ENCODE results near the gene DCUN1D2.
"Not testable (repeated sequence)": the region's sequence is repeated elsewhere in the genome, so short reads cannot be mapped to it uniquely, and the experiment has no call there.

Gene DCUN1D2

DNA sequence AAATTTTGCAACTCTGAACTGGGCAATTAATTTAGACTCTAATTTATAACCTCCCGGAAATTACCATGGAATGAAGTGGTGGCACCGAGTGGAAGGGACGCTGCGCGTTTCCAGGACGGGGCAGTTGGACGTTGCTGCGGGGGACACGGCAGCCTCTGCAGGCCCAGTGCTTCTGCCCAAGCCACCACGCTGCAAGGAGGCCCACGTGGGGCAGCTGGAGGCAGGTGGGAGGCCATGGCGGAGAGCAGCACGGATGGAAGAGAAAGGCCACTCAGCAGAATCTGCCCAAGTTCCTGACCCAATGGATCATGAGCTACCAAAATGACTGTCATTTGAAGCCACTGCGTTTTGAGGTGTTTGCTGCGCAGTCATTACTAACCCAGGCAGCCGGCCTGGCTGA, 26.0 kb downstream of the DCUN1D2 start:
- DNase-seq (ENCODE audit: low spot score) = no peak

DNA sequence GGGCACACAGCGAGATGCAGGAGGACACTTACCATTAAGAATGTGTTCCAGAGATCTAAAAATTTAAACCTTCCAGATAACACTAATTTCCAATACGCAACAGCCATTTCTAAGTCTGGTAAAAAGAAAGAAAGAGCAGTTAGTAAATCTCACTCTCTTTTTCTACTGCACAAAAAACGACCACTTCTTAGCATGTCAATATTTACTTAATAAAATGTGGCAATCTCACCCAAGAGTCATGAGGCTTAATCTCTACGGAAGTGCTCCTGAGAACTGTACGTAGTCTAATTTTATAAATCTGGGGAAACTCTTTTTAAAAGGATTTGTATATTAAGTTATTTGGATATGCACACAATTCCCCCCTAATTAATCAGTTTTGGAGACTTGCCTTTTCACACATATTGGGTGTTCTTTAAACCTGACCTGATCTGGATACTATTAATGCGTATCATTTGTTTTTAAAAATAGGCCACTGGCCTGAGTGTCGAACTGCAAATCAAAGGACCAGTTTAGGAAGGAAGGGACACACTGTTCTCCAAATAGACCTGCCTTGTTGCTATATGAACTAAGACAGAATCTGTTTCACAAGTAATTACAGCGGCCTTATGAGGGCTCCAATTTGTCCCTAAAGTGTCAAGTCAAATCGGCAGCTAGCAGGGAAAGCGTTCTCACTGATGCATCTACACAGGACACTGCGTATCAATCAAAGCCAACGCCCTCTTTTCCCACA, 29.3 kb downstream of the DCUN1D2 start:
- no peak for DNase-seq (ENCODE audit: low spot score)

DNA sequence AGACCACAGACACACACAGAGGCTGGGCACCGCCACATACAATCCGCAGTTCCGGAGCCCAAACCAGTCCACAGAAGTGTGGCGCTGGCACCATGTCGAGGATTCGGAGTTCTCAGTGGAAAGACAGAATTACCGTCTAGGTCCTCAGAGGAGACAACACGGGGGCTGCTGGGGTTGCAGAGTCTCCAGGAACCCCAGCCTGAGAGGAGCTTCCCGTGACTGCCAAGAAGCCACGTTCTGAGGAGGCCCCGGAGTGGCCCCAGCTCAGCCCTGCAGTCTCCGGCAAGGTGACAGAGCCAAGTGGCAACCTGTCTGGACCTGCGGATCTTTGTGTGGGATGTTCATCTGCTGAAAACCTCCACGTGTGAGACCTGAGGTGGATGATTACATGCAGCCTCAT, 29.9 kb downstream of the DCUN1D2 start:
- no peak for DNase-seq (ENCODE audit: low spot score)

DNA sequence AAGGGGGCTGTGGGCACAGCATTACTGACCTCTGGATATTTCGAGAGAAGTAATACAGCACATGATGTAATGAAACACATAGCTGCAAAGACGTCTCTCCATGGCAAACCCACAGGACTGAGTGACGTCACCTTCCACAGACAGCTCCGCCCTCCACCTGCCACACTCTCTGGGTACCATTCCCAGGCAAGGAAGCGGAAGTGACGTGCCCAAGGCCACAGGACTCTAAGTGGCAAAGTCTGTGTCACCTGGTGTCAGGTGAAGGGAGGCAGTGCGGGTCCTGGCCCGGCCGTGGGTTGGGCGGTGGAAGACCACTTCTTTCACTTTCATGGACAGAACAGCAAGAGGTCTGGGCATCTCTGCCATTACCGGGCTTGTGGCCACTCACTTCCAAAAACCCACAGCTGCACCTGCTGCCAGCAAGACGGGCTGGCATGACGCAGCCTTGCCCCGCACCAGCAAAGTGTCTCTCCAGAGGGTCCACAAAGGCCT, 30.4 kb downstream of the DCUN1D2 start:
- DNase-seq (ENCODE audit: low spot score) = no peak

DNA sequence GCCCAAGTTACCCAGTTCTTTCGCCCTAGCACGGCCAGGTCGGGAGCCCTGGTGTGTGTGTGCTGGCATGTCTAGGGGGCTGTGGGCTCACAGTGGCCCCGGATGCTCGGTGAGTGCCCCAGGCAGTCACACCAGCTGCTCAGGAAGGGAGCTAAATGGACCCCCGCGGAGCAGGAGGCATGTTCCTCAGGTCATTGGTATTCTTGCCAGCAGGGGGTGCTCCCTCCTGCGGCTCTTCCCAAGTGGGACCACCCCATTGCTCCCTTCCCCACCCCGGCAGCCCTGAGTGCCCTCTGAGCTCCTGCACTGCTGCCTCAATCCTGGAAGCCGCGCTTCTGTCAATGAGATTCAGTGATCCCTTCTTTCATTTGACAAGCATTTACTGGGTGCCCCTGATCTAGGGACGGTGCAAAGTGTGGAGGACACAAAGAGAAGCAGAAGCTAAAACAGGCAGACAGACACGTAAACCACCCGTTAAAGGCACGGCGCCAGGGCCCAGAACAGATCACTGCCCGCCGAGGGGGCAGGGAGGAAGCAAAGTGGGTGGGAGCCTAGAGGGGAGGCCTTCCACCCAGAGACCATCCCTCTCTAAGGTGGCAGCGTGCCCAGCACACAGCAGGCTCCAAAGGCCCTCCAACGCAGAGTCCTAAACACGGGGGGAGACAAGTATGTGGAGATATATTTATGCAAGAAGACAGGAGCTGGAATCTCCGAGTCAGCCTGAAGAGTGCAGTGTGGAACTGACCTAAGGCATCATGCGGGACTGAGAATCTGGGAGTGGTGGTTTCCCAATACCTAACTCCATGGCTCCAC, 32.1 kb downstream of the DCUN1D2 start:
- no peak for DNase-seq (ENCODE audit: low spot score)

DNA sequence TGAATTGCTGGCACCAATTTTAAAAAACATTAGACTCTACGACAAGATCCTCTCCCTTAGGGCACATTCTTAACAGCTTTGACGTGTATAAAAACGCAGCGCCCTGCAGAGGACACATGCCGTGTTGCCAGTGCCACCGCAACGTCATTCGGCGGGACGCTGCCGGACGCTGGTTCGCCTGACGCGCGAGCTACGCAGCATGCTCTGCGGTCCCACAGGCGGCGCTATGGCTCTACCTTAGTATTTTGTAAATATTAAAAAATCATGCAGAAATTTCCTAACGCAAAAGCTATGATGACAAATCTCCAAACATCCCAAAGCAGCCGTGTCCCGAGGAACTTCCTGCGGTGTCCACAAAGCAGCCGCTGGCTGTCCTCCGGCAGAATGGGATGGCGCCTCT, 33.0 kb downstream of the DCUN1D2 start:
- no peak for DNase-seq (ENCODE audit: low spot score)

DNA sequence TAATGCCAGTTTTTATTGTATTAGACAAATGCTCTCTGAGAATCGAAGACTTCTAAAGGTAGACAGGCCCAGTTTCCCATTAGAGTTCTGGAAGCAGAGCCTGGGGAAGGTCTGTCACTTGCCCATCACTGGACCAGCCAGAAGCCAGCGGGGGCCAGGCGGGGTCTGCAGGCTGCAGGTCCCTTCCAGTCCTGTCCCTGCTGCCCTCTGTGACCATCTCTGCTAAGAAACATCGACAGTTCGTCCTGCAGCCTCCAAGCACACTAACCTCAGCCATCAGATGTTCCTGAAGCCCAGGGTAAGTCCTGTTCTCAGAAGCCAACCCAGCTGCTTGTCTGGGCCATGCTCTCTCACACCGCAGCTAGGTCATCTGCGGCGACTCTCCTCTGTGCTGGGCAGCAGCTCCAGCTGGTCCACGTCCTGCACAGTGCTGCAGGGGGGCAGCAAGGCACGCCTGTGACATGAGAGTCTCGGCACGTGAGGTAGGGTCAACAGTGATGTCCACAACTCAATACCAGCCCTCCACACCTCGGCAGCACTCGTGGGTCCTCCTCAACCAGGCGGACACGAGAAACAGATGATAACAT, 34.3 kb downstream of the DCUN1D2 start:
- DNase-seq (ENCODE audit: low spot score) = no peak

DNA sequence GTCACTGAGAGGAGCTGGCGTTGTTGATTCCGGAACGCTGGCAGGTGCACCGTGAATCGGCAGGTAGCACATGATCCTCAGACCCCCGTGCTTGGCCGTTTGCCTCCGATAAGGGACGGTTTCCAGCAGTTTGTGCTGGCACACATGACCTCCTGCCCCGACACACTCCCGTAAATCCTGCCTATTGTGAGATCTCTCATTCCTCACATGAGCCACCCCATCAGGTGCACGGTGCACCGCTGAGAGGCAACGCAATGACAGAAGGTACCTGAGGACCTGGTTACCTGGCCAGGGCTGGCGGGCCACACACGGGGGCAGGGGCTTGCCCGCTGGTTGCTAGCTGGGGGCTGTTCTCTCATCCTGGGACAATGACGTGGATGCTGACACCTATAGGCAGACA, 35.1 kb downstream of the DCUN1D2 start:
- no peak for DNase-seq (ENCODE audit: low spot score)

DNA sequence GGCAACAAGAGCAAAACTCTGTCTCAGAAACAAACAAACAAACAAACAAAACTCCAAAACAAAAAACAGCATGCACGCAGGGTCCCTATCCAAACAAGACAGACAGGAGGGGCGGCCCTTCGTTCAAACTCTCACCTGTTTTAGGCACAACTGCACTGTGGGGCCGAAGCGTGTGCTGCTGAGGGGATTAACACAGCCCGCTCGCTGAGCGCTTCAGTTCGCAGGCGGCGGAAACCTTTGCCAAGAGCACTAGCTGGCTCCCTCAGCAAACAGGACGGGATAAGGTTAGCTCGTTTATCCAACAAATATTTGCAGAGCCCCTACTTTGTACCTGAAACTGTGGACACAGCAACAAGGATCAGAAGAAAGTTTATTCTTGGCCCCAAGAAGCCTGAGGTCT, 35.6 kb downstream of the DCUN1D2 start:
- DNase-seq (ENCODE audit: low spot score) = no peak

DNA sequence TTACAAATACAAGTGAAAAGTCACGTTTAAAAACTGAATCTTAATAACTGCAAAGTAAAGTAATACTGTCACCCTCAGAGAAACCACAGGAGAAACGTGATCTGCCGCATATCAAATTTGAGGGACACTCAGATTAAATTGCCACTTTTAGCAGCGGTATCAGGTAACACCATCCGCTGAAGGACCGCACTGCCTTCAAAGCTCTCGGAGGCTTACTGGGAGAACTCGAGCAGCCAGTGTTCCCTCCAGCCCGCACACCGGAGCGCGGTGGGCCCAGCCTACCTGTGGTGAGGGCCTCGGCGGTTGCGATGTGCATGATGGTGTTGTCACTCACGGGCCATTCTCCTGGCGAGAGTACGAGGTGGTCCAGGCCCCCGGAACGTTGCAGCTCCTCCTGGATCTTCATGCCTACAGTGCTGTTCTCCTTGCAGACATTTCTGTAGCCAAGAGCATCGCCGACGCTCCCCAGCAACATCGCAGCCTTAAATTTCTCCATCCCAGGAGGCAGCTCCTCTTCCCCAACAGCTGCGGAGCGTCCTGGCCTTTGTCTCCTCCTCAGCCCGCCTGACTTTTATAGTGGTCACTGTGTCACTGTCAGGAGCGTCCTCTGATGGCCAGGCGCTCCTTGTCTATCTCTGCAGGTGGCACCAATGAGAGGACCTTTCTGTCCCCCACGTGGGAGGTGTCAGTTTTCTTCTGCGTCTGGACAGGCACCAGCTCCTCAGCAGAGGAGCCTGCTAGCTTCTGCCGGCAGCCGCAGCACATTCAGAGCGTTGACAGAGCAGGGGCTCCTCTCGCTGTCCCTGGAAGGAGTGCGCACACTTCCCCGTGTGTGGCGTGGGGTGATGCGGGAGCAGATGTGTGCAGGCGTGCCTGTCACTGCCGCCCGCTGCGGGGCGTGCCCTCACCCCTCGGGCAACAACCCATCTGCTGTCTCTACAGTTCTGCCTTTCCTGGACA, 37.3 kb downstream of the DCUN1D2 start, which contains the start of gene ADPRHL1:
ADPRHL1 (minus strand) TSS at position 547 of the 960 bp plus-strand sequence; CDS start at position 496, 51 bp downstream.
- no peak for DNase-seq (ENCODE audit: low spot score)

DNA sequence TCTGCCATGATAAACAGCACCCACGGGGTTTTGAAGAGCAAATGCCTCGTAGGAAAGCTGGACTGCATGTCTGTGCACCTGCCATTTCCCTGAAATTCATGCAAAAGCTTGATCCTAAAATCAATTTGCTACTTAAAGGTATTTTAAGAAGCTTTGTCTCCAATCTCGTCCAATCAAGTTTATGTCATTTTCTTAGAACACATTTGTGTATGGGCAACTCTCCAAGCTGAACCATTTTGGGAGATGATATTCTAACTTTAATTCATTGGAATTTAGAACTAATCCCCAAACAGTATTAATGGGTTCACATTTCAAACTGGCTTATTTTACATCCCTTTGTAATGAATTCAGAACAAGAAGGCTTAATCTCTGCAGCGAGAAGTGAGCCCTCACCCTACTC, 38.0 kb downstream of the DCUN1D2 start:
- no peak for DNase-seq (ENCODE audit: low spot score)

DNA sequence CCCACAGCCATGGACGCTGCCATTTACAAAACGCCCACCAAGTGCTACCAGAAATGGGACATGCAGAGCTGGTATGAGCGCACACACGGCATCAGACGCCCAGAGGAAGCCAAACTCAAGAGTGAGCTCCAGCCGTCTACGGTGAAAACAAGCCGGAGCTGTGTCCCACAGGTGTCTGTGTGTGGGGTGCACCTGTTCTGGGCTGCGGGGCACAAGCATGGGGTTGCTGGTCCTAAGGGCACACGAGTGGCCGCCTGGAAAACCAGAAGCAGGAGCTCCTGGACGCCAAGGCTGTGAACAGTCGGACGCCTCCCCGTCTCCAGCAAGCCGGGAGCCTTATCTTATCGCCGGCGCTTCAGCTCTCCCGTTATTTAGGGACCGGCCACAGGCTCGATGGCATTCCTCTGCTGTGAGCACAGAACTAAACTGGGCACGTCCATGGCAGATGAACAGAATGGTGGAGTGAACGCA, 38.5 kb downstream of the DCUN1D2 start:
- DNase-seq (ENCODE audit: low spot score) = no peak

DNA sequence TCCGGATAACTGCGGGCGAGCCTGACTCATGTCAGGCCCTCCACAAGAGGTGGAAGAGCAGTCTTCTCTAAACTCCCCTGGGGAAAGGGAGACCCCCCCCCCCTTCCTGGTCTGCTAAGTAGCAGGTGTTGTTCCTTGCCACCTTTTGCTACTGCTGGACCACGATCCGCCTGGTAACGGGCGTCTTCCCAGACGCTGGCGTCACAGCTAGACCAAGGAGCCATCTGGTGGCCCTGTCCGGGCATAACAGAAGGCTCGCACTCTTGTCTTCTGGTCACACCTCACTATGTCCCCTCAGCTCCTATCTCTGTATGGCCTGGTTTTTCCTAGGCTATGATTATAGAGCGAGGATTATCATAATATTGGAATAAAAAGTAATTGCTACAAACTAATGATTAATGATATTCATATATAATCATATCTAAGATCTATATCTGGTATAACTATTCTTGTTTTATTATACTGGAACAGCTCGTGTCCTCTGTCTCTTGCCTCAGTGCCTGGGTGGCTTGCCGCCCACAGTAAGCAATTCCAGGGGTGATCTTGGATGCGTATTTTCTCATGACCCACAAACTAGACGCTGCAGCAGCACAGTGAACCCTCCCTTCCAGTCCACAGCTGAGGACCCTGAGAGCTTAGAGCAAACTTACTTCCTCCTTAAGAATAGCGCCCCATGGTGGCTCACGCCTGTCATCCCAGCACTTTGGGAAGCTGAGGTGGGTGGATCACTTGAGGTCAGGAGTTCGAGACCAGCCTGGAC, 39.5 kb downstream of the DCUN1D2 start:
- peak; percentile 37 for DNase-seq (ENCODE audit: low spot score)

DNA sequence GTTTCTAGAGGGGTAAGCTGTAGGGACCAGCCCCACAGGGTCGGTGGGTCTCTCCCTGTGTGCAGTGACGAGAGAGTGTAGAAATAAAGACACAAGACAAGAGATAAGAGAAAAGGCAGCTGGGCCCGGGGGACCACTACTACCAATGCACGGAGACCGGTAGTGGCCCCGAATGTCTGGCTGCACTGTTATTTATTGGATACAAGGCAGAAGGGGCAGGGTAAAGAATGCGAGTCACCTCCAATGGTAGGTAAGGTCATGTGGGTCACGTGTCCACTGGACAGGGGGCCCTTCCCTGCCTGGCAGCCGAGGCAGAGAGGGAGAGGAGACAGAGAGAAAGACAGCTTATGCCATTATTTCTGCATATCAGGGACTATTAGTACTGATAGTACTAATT, 40.2 kb downstream of the DCUN1D2 start:
- DNase-seq (ENCODE audit: low spot score) = not testable (repeated sequence)

DNA sequence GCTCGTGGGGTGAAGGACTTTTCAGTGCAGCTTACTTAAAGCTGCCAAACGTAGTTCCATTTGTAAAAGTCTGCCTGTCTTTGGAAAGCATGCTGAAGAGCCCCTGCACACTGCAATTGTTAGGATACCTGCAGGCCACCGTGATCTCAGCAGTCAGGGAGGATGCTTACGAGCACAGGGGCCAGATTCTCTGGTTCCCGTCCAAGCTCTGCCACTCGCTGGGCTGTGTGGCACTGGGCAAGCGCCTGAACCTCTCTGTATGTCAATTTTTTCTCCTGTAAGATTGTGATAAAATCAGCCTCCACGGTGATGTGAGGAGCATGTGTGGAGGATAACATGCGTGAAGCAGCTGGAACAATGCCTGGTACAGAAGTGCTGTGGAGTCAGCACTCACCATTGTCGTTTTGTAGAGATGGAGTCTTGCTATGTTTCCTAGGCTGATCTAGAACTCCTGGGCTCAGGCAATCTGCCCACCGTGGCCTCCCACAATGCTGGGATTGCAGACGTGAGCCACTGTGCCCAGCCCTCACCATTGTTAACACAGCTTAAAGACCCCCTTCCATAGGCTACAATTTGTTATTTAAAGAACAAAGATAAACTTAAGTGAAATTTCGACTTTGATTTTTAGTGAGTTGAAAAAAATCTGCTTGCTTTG, 40.7 kb downstream of the DCUN1D2 start:
- no peak for DNase-seq (ENCODE audit: low spot score)

DNA sequence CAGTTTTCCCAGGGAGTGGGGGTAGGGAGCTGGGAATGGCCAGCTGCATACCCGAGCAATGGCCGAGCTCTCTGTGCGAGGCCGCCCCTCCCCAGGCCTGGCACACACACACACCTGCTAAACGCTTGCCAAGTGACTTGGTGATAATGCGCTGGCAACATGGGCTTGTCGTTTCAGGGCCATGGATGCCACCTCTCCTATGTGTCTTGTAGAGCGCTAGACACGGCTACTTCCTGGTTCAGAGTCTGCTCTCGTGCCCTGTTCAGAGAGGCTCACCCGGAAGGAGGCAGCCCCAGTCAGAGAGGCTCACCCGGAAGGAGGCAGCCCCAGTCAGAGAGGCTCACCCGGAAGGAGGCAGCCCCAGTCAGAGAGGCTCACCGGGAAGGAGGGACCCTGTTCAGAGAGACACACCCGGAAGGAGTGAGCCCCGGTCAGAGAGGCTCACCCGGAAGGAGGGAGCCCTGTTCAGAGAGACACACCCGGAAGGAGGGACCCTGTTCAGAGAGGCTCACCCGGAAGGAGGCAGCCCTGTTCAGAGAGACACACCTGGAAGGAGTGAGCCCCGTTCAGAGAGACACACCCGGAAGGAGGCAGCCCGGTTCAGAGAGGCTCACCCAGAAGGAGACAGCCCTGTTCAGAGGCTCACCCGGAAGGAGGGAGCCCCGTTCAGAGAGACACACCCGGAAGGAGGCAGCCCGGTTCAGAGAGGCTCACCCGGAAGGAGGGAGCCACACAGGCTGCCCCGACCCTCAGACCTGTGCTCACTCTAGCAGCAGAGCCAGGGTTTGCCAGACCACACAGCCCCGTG, 41.4 kb downstream of the DCUN1D2 start:
- no peak for DNase-seq (ENCODE audit: low spot score)

DNA sequence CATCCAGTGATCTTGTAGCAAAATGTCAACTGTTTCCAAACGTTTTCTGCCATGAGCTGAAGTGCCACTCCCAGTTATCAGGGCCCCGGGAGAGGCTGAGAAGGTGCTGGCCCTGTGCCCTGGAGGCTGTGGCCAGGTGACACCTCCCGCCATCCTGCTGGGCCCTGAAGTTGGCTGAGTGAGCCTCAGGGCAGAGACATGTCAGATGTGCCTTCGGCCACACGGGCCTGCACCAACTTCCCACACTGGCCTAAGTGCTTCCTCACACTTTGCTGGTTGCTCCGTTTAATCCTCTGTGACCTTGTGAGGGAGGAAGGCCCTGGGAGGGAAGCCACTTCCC, 42.0 kb downstream of the DCUN1D2 start:
- no peak for DNase-seq (ENCODE audit: low spot score)

DNA sequence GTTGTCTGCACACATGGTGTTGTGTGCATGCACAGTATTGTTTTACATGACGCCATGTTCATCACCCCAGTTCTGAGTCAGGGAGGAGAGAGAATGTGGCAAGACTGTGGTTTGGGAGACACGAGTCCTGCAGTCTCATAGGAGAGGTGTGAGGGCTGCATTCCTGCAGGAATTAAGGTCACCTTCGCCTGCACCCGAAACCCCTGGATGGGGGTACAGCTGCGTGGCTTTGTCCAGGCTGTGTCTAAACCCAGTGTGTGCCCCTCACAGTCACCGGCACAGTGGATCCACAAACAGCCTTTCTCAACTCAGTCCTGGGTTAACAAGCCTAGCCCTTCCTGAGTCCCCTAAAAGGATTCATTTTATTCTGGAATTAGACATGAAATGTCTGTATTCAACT, 42.9 kb downstream of the DCUN1D2 start:
- DNase-seq (ENCODE audit: low spot score) = no peak

DNA sequence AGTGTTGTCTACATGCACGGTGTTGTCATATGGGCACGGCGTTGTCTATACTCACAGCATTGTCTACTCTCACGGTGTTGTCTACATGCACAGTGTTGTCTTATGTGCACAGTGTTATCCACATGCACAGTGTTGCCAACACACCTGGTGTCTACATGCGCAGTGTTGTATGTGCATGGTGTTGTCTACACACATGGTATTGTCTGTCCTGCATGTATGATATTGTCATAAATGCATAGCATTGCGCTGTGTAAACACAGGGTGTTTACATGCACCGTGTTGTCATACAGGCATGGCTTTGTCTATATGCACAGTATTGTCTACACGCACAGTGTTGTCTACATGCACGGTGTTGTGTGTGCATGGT, 44.0 kb downstream of the DCUN1D2 start:
- DNase-seq (ENCODE audit: low spot score) = no peak
